Adrenal gland (tissue), 5 donors: ENCODE results near the gene ATXN3.

Experiments used
- POLR2A ChIP-seq, 2 donors: fragments of 450-650 bp; IDR thresholded peaks; one replicate each; pipeline ENCODE4 v1.6.1; 2017; ENCODE audit warnings: antibody characterized with exemption in 2 of 2, mild to moderate bottlenecking in 2 of 2, moderate library complexity in 1 of 2
- TF ChIP-seq, protein P1 (sequence below), 6 experiments: fragments of 450-650 bp in 4 of 6; fragments of 200-600 bp in 2 of 6; sonication (generic) in 1 of 6; IDR thresholded peaks; 1 replicate in 5 of 6; 2 replicates in 1 of 6; pipeline versions ENCODE4 v1.5.1 to v1.8.0; 2016 to 2021; ENCODE audit warnings: antibody characterized with exemption in 6 of 6, mild to moderate bottlenecking in 2 of 6, moderate library complexity in 1 of 6
- donor health status: DM: no; HTN: no; CAD: no.

DNA sequence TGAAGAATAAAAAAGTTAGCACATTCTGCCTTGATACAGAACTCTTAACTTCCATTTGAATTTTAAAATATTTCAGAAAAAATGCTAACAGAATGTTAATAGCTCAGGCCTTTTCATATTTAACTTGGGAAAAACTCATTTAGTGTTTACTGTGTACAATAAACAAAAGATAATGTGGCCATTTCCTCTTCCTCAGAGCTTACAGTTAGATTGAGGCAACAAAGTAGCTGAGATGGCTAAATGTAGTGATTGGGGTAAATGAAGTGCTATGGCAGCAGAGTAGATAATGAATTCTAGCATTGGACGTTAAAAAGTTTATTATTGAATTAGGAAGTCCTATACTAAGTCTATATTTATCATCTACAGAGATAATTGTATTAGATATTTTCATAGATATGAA is 28.1 kb upstream of the ATXN3 start:
- TF ChIP-seq, protein P1, sequence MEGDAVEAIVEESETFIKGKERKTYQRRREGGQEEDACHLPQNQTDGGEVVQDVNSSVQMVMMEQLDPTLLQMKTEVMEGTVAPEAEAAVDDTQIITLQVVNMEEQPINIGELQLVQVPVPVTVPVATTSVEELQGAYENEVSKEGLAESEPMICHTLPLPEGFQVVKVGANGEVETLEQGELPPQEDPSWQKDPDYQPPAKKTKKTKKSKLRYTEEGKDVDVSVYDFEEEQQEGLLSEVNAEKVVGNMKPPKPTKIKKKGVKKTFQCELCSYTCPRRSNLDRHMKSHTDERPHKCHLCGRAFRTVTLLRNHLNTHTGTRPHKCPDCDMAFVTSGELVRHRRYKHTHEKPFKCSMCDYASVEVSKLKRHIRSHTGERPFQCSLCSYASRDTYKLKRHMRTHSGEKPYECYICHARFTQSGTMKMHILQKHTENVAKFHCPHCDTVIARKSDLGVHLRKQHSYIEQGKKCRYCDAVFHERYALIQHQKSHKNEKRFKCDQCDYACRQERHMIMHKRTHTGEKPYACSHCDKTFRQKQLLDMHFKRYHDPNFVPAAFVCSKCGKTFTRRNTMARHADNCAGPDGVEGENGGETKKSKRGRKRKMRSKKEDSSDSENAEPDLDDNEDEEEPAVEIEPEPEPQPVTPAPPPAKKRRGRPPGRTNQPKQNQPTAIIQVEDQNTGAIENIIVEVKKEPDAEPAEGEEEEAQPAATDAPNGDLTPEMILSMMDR (IDR thresholded peaks at IDR 0.05) = no peak
- TF ChIP-seq POLR2A (IDR thresholded peaks at IDR 0.05) = no peak
